ENCODE results near the gene DYRK4.
A peak's percentile ranks its signal among the peaks of the same experiment; 100 is the strongest.

DYRK4 gene

GRCh38 chr12:4621511-4621910, 59.5 kb downstream of the DYRK4 start:
- no peak for DNase-seq (ENCODE audit: low read depth in 2 of 2, low spot score in 1 of 2)

GRCh38 chr12:4626543-4626942, 64.5 kb downstream of the DYRK4 start:
- DNase-seq (ENCODE audit: low read depth in 2 of 2, low spot score in 1 of 2) = no peak

- no peak for DNase-seq (ENCODE audit: low read depth in 2 of 2, low spot score in 1 of 2)
Observed at GRCh38 chr12:4628406-4628805, 66.4 kb downstream of the DYRK4 start.

- no peak for DNase-seq (ENCODE audit: low read depth in 2 of 2, low spot score in 1 of 2)
Observed at GRCh38 chr12:4630262-4630661, 68.3 kb downstream of the DYRK4 start.

GRCh38 chr12:4643747-4644146, 81.7 kb downstream of the DYRK4 start:
- DNase-seq (ENCODE audit: low read depth in 2 of 2, low spot score in 1 of 2) = no peak

GRCh38 chr12:4645023-4645422, 83.0 kb downstream of the DYRK4 start:
- DNase-seq (ENCODE audit: low read depth in 2 of 2, low spot score in 1 of 2) = no peak

- no peak for DNase-seq (ENCODE audit: low read depth in 2 of 2, low spot score in 1 of 2)
Observed at GRCh38 chr12:4648104-4648500, 86.1 kb downstream of the DYRK4 start.

GRCh38 chr12:4648501-4649357, 86.7 kb downstream of the DYRK4 start, which contains the start of the genes AKAP3 and NDUFA9:
Gene AKAP3 (minus strand): TSS chr12:4649051. CDS start chr12:4638196, 10,855 bp downstream.
Gene NDUFA9 (plus strand): TSS chr12:4649114. CDS start chr12:4649127, 13 bp downstream.
- peak; percentile 53 to 54 for DNase-seq (ENCODE audit: low read depth in 2 of 2, low spot score in 1 of 2)

- no peak for DNase-seq (ENCODE audit: low read depth in 2 of 2, low spot score in 1 of 2)
Observed at GRCh38 chr12:4649358-4649661, 87.3 kb downstream of the DYRK4 start.

GRCh38 chr12:4653257-4653656, 91.2 kb downstream of the DYRK4 start:
- DNase-seq (ENCODE audit: low read depth in 2 of 2, low spot score in 1 of 2) = no peak

GRCh38 chr12:4653691-4654090, 91.7 kb downstream of the DYRK4 start:
- no peak for DNase-seq (ENCODE audit: low read depth in 2 of 2, low spot score in 1 of 2)

All from stimulated activated CD8-positive, alpha-beta memory T cell treated with anti-CD3 and anti-CD28 coated beads, Interleukin-4, amount 100 ng/mL, for 4 hours (primary cell).